Dendritic cell treated with granulocyte-macrophage colony-stimulating factor and Interleukin-4, amounts not matched to agents 40 ng/mL and 50 ng/mL, for 4 days (primary cell): ENCODE results near the gene TUBB.
A peak's percentile ranks its signal among the peaks of the same experiment; 100 is the strongest.
"Not testable (repeated sequence)": the region's sequence is repeated elsewhere in the genome, so short reads cannot be mapped to it uniquely, and the experiment has no call there.

Source experiments
- H3K27ac Mint-ChIP-seq: one replicate; pipeline ENCODE4 v1.8.0; 2022; ENCODE audit warnings: mild to moderate bottlenecking, mixed read lengths
- H3K27me3 Mint-ChIP-seq: one replicate; pipeline ENCODE4 v1.8.0; 2022; ENCODE audit warnings: mild to moderate bottlenecking, mixed read lengths
- H3K36me3 Mint-ChIP-seq: one replicate; pipeline ENCODE4 v1.8.0; 2022; ENCODE audit warnings: low read depth, mixed read lengths
- H3K4me1 Mint-ChIP-seq: one replicate; pipeline ENCODE4 v1.8.0; 2022; ENCODE audit warnings: low read depth, mixed read lengths
- H3K4me3 Mint-ChIP-seq: one replicate; pipeline ENCODE4 v1.8.0; 2022; ENCODE audit warnings: mild to moderate bottlenecking, moderate library complexity, mixed read lengths
- H3K9me3 Mint-ChIP-seq: one replicate; pipeline ENCODE4 v1.8.0; 2022; ENCODE audit warnings: mixed read lengths
- intact Hi-C: fragments of 100-400 bp; cut with micrococcal nuclease; formaldehyde crosslinking; loops from one replicate; pipeline ENCODE4 v1.15.0; 2022

The TUBB gene

GRCh38 chr6:30747902-30748769 is 28.0 kb downstream of the TUBB start:
- H3K27me3 Mint-ChIP-seq: peaks cover 4% of the 10 kb centered on the region
- peaks cover 72% of the 10 kb centered on the region for H3K4me1 Mint-ChIP-seq
- intact Hi-C loops: no loop called here
- H3K36me3 Mint-ChIP-seq: peaks cover 12% of the 10 kb centered on the region
- H3K27ac Mint-ChIP-seq: peak overlapping the region; percentile 38
- H3K4me3 Mint-ChIP-seq: no peak overlapping the region
- no peaks in the 10 kb centered on the region for H3K9me3 Mint-ChIP-seq

GRCh38 chr6:30748851-30749540 is 28.8 kb downstream of the TUBB start:
- H3K4me3 Mint-ChIP-seq: no peak overlapping the region
- intact Hi-C loops: no loop called here
- peaks cover 76% of the 10 kb centered on the region for H3K4me1 Mint-ChIP-seq
- H3K27ac Mint-ChIP-seq: peak overlapping the region; percentile 92
- peaks cover 4% of the 10 kb centered on the region for H3K27me3 Mint-ChIP-seq
- peaks cover 4% of the 10 kb centered on the region for H3K36me3 Mint-ChIP-seq
- H3K9me3 Mint-ChIP-seq: no peaks in the 10 kb centered on the region

GRCh38 chr6:30749554-30750378 is 29.6 kb downstream of the TUBB start:
- H3K27ac Mint-ChIP-seq: peak overlapping the region; percentile 92
- intact Hi-C loops: no loop called here
- no peaks in the 10 kb centered on the region for H3K36me3 Mint-ChIP-seq
- H3K4me3 Mint-ChIP-seq: peak overlapping the region; percentile 37
- H3K27me3 Mint-ChIP-seq: peaks cover 4% of the 10 kb centered on the region
- H3K9me3 Mint-ChIP-seq: no peaks in the 10 kb centered on the region
- peaks cover 71% of the 10 kb centered on the region for H3K4me1 Mint-ChIP-seq

DNA sequence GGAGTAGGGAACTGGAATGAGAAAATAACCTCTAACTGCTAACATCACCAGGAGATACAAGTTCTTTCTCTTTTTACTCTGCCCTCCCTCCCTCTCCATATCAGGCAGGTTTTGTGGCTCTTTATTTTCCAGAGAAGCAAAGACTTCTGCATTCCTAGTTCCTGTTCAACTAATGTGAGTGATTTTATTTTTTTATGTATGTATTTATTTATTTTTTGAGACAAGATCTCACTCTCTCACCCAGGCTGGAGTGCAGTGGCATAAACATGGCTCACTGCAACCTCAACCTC is 30.2 kb downstream of the TUBB start:
- intact Hi-C loops: no loop called here
- Mint-ChIP-seq H3K27ac (peak overlapping the region; percentile 92), H3K36me3 (no peaks in the 10 kb centered on the region), H3K4me1 (peaks cover 70% of the 10 kb centered on the region), H3K9me3 (no peaks in the 10 kb centered on the region), H3K4me3 (no peak overlapping the region), H3K27me3 (peaks cover 4% of the 10 kb centered on the region)

DNA sequence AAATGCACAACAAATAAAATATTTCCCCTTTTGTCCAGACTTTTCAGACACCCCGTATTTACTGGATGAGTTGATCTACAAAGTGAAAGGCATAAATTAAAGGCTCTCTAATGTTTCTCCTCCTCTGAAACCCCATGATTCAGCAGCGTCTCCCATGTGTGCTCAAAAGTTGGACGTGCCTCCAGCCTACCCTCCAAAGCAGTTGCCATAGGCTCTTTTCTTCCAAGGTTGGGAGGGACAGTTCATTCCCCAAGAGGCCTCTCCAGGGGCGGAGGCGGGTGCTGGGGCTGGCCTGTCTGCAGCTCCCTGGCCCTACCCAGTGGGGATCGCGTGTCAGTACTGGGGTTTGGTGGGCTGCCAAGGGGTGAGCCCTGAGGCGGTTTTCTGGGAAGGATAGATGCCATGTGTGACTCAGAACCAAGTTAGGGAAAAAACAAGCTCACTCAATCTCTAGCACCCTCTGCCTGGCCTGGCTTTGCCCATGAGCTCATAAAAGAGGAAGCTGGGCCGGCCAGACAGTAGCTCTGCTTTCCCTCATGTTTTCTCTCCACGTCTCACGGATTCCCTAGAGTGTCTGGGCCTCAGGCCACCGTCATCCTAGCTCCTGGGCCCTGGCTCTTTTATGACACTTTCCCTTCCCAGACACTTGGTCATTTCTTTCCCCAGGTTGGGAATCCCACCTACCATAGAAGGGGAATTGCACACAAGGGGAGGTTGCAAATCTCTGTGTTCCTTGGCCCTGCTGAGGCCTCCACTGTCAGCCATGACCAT is 32.2 kb downstream of the TUBB start:
- Mint-ChIP-seq H3K9me3 (no peaks in the 10 kb centered on the region), H3K4me1 (peaks cover 73% of the 10 kb centered on the region), H3K27ac (peak overlapping the region; percentile 92), H3K4me3 (no peak overlapping the region), H3K27me3 (peaks cover 2% of the 10 kb centered on the region), H3K36me3 (no peaks in the 10 kb centered on the region)
- intact Hi-C loops: loop anchor here (1.0 to 2.0 kb wide), 2 partner anchors 8 to 30 kb away; partner anchors contain the start of gene IER3

GRCh38 chr6:30754631-30755030 is 34.5 kb downstream of the TUBB start:
- intact Hi-C loops: no loop called here
- peaks cover 68% of the 10 kb centered on the region for H3K4me1 Mint-ChIP-seq
- H3K36me3 Mint-ChIP-seq: no peaks in the 10 kb centered on the region
- no peaks in the 10 kb centered on the region for H3K27me3 Mint-ChIP-seq
- H3K9me3 Mint-ChIP-seq: no peaks in the 10 kb centered on the region
- H3K4me3 Mint-ChIP-seq: no peak overlapping the region
- H3K27ac Mint-ChIP-seq: peak overlapping the region; percentile 92

GRCh38 chr6:30756405-30757003 is 36.4 kb downstream of the TUBB start:
- peaks cover 74% of the 10 kb centered on the region for H3K4me1 Mint-ChIP-seq
- H3K27ac Mint-ChIP-seq: peak overlapping the region; percentile 85
- H3K36me3 Mint-ChIP-seq, H3K9me3 Mint-ChIP-seq, H3K27me3 Mint-ChIP-seq, intact Hi-C loops: not testable (repeated sequence)
- H3K4me3 Mint-ChIP-seq: peak overlapping the region; percentile 4

GRCh38 chr6:30757261-30757904 is 37.2 kb downstream of the TUBB start:
- Mint-ChIP-seq H3K27ac (peak overlapping the region; percentile 85), H3K4me3 (no peak overlapping the region), H3K9me3 (no peaks in the 10 kb centered on the region), H3K36me3 (no peaks in the 10 kb centered on the region), H3K4me1 (peaks cover 65% of the 10 kb centered on the region), H3K27me3 (no peaks in the 10 kb centered on the region)
- intact Hi-C loops: no loop called here

DNA sequence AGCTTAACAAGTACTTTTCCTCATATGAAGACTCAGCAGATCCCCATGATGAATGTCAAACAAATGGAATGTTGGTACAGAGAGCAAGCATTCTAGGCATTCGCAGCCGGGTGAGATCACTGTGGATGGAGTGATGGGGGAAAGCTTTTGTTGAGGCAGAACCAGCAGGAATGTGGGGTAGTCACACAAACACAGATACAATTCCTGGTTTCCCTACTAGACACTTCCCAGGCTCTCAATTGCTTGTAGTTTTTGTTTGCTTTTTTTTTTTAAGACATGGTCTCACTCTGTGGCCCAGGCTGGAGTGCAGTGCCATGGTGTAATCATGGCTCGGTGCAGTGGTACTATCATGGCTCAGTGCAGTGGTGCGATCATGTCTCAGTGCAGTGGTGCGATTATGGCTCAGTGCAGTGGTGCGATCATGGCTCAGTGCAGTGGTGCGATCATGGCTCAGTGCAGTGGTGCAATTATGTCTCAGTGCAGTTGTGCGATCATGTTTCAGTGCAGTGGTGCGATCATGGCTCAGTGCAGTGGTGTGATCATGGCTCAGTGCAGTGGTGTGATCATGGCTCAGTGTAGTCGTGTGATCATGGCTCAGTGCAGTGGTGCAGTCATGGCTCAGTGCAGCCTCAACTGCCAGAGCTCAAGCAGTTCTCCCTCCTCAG is 39.6 kb downstream of the TUBB start:
- H3K36me3 Mint-ChIP-seq: no peaks in the 10 kb centered on the region
- H3K27ac Mint-ChIP-seq: peak overlapping the region; percentile 90
- intact Hi-C loops: no loop called here
- H3K4me1 Mint-ChIP-seq: peaks cover 68% of the 10 kb centered on the region
- no peak overlapping the region for H3K4me3 Mint-ChIP-seq
- no peaks in the 10 kb centered on the region for H3K9me3 Mint-ChIP-seq
- peaks cover 7% of the 10 kb centered on the region for H3K27me3 Mint-ChIP-seq

GRCh38 chr6:30760549-30760948 is 40.4 kb downstream of the TUBB start:
- intact Hi-C loops: no loop called here
- H3K27me3 Mint-ChIP-seq: peaks cover 7% of the 10 kb centered on the region
- H3K4me3 Mint-ChIP-seq: no peak overlapping the region
- no peaks in the 10 kb centered on the region for H3K36me3 Mint-ChIP-seq
- H3K9me3 Mint-ChIP-seq: no peaks in the 10 kb centered on the region
- peaks cover 62% of the 10 kb centered on the region for H3K4me1 Mint-ChIP-seq
- peak overlapping the region; percentile 90 for H3K27ac Mint-ChIP-seq

GRCh38 chr6:30761791-30762429 is 41.8 kb downstream of the TUBB start:
- peaks cover 62% of the 10 kb centered on the region for H3K4me1 Mint-ChIP-seq
- intact Hi-C loops: no loop called here
- H3K9me3 Mint-ChIP-seq: no peaks in the 10 kb centered on the region
- H3K4me3 Mint-ChIP-seq: no peak overlapping the region
- peaks cover 13% of the 10 kb centered on the region for H3K27me3 Mint-ChIP-seq
- H3K27ac Mint-ChIP-seq: no peak overlapping the region
- no peaks in the 10 kb centered on the region for H3K36me3 Mint-ChIP-seq

DNA sequence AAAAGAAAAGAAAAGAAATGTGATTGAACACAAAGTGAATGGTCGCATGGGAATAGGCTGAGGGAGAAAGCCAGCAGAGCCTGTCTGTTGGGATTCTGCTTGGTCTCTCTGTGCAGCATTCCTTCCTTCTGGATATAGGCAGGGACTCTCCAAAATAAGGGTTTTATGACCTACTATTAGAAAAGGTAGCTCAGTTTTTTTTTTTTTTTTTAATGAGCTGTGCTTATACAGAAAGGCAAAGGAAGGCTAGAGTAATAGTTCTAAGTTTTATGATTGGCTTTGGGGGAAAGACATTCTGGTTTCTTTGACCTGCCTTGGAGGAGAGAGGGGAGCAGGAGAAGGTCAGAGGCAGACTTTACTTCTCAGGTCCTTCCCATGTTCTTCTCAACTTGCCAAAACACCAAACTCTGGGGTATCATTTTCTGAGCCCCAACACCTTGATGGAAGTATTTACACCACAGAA is 43.0 kb downstream of the TUBB start:
- H3K9me3 Mint-ChIP-seq: no peaks in the 10 kb centered on the region
- intact Hi-C loops: no loop called here
- no peaks in the 10 kb centered on the region for H3K36me3 Mint-ChIP-seq
- H3K4me3 Mint-ChIP-seq: no peak overlapping the region
- H3K4me1 Mint-ChIP-seq: peaks cover 65% of the 10 kb centered on the region
- peak overlapping the region; percentile 65 for H3K27ac Mint-ChIP-seq
- H3K27me3 Mint-ChIP-seq: peaks cover 13% of the 10 kb centered on the region
